Inflammatory macrophage treated with lipopolysaccharide for 4 hours (primary cell): ENCODE measurements around the gene C1QL2.
A peak's percentile ranks its signal among the peaks of the same experiment; 100 is the strongest.

Experiments used
- DNase-seq: peaks from one replicate; pipeline ENCODE4 v3.0.0-alpha.2; 2020

C1QL2 gene

DNA sequence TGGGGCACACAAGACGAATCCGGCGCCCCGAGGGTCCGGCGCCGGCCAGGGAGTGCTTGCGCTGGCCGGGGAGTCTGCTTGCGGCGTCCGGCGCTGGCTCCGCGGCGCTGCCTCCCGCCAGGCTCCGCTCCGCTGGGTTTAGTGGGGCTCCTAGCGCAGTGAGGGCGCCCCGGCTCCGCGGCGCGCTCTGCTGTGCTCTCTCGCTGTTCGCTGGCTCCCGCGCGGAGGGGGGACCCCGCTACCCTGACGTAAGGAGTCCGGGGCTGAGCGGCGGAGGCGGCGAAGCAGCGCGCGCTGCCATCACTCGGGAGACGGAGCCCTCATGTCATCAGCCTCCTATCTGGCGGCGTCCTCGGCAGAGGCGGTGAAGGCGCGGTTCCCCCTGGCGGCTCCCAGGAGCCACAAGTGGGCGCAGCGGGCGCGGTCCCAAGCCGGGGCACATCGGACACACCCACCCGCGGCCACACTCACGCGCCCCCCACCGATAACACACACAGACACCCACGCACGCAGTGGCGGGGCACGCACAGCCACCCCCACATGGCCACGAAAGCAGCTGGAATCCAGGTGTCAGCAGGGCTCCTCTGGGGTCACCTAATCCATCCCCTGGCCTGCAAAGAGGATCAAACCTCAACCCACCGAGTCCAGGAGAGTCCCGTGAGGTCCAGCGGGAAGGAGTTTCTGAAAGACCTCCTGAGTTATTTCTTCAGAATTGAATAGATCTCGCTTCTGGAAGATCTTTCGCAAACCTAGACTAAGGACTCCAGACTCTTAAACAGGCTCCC, at the start of gene C1QL2:
TSS of gene C1QL2 (minus strand) at position 189 of the 785 bp plus-strand sequence. CDS start 482 bp downstream, outside the sequence.
- DNase-seq: peak; percentile 47

DNA sequence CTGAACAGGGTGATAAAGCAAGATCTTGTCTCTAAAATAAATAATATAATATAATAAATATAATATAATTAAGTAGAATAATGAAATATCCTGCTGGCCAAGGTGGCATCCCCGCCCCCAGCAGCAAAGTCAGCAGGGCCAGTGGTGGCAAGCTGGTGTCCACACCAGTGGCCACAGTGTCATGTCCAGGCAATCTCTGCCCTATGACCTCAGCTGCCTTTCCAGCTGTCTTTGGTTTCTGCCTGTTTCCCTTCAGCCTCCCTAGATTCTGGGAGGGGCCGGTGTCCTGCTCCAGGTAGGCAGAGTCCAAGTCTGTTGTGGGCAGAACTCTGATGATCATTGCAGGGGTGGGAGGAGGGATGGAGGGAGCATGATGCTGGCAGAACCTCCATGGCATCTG, 48.9 kb upstream of the C1QL2 start:
- DNase-seq: no peak

DNA sequence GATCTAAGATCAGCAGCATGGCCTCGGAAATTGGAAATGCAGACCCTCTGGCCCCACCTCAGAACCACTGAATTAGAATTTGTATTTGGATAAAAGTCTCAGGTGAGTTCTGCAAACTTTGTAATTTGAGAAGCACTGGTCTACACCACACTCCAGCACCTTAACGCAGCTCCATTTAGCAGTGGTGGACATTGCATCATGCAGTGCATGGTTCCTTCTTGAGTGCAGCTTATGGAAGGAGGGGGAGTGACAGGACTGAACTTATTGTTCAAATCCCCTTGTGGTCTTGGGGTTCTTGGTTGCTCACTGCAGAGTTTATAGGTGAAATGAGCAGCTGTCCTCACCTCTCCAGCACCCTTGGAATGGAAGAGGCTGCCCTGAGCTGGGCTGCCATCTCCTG, 47.6 kb upstream of the C1QL2 start:
- DNase-seq: no peak

DNA sequence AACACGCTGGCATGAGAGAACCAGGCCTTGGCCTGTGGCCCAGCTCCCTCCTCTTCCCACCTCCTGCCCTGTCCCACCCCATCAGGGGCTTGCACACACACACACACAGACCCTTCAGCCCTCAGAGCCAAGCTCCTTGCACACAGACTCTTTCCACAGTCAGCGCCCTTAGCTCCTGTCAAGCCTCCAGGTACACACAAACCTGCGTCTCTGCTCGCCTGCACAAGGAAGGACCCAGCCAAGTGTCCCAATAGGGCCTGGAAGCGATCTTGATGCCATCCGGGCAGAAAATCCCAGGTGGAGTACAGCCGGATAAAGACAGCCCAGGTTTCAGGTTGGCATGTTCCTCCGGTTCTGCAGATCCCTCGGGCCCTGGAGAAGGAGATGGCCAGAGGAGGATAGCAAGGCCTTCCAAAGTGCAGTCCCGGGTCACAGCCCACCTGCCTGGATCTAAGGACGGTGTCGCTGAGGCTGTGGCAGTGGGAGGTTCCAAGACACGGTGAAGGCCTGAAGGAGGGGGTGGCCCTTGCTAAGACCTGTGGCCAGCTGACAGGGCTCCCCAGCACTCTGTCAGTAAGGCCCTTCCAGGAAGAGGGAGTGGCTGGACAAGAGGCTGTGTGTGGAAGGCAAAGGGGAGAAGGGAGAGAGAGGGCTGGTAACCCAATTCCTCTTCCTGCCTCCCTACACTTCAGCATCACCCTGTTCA, 46.6 kb upstream of the C1QL2 start:
- no peak for DNase-seq

GRCh38 chr2:119204525-119204924, 46.0 kb upstream of the C1QL2 start:
- DNase-seq: no peak

- no peak for DNase-seq
These were observed 44.2 kb upstream of the C1QL2 start for GRCh38 chr2:119202610-119203310.

GRCh38 chr2:119201815-119202214, 43.3 kb upstream of the C1QL2 start:
- no peak for DNase-seq

DNA sequence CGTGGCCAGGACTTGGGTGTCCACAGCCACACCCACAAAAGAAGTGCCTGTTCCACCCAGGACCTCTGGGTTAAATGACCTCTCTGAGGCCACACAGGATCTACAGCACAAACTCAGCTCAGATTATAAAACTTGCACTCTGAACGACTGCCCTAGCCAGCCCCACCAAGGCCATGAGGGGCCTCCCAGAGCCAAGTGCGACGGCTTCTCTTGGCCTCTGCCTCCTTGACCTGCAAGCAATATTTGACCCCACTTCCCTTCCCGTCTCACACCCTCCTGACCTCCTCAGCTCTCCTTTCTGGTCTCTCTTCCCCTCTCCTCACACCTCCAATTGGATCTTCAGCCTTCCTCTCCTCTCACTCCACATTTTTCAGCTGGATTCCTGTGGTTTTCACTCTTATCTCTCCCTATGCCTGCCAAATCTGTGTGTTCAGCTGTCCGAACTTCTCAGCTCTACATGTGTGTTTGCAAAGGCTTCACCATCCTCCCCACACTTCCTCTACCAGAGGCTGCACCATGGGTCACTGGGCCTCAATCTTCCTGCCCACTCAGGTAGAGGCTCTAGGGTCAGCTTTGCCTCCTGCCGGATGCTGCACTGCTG, 39.8 kb upstream of the C1QL2 start:
- DNase-seq: no peak

DNA sequence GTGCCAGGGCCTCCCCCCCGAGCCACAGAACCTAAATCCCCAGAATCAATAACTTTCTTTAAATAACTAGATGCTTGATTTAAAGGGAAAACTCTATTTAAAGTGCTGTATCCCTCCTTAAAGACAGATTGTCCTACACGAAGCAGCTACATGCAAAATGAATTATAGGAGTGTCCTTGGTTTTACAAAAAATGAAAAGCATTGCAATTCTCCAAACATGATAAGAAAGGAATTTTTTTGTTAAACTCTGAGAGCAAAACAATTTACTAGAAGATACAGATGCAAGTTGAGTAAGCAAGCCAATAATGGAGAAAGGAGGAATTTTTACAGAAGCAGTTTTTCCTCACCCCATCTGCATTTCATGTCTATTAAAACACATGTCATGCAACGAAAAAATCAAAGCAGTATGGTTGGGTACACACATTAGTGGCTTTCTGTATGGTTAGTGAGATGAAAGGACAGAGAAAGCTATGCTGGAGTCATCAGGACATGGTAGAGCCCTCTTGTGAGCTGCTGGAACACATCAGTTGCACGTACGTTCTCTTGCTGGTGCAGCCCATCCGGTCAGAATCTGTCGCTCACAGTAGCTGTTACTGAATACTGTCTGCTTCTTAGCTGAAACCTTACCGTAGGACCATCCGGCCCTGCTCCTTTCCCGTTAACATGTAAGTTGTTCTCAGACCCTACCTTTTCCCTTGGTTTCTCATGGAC, 39.1 kb upstream of the C1QL2 start:
- no peak for DNase-seq

DNA sequence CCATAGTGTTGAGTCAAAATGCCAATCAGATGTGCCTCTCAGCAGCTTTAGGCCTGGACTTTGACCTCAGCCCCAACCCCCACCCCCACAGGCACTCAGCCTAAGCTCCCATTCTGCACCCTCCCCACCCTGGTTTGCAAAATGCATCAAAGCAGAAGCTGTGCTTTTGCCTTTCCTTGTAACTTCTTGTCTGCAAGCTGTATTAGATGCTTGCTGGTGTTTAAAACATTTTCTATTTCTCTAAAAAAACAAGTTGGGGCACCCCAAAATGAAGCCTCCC, 38.5 kb upstream of the C1QL2 start:
- DNase-seq: no peak

DNA sequence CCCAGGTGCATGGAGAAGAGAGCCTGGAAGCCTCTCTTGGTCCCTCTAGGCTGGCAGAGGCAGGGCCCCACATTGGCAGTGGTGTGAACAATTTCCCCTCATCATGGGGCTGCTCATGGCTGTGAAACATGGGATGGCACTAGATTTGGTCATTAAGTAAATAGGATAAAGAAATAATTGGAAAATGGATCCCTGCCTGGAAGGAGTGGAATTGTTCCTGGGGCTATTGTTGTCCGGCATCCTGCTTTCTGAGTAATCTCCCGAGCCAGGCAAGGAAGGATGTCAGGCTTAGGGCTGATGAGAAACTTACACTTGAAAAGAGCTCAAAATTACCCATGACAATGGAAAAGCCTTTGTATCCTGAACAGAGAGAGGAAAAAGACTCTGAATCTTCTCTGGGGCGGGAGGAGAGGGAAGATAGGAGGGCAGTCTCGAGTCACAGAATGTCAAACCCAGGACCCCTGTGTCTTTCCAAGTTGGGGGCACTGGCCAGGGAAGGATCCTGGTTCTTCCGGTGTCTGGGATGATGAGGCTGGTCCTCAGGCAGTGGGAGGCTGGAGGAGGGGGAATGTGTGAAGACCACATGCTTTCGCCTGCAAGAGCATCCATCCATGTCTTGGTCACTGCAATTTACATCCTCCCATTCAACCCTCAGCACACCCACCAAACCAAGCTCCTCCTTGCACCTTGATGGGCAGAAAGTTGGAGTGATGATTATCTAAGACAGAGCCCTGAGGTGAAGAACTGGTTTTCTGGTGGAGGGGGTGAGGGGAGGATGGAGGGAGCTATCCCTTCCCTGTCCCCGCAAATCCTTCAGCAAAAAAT, 38.0 kb upstream of the C1QL2 start:
- no peak for DNase-seq

- DNase-seq: no peak
These were observed 37.3 kb upstream of the C1QL2 start for GRCh38 chr2:119195887-119196286.

- DNase-seq: no peak
These were observed 36.5 kb upstream of the C1QL2 start for GRCh38 chr2:119195001-119195400.

DNA sequence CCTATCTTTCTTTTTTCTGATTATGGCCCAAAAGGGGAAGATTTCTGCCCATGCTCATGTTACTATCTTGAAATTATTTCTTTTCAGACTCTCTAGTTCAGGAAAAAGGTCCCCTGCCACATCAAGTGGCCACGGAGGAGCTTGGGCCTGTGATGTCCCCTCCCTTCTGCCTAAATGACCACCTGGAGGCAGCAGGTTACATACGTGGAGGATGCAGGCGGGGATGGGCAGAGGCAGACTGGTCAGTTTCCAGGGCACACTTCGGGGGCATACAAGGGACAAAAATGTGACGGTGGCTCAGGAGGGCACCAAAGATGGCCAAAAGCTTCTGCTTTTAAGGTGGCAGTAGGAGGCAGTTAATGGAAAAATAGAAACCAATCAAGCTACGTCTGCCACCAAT, 34.3 kb upstream of the C1QL2 start:
- DNase-seq: no peak

GRCh38 chr2:119190321-119191111, 32.0 kb upstream of the C1QL2 start:
- no peak for DNase-seq

- DNase-seq: peak; percentile 38
These were observed 26.0 kb upstream of the C1QL2 start for GRCh38 chr2:119184512-119184911.

DNA sequence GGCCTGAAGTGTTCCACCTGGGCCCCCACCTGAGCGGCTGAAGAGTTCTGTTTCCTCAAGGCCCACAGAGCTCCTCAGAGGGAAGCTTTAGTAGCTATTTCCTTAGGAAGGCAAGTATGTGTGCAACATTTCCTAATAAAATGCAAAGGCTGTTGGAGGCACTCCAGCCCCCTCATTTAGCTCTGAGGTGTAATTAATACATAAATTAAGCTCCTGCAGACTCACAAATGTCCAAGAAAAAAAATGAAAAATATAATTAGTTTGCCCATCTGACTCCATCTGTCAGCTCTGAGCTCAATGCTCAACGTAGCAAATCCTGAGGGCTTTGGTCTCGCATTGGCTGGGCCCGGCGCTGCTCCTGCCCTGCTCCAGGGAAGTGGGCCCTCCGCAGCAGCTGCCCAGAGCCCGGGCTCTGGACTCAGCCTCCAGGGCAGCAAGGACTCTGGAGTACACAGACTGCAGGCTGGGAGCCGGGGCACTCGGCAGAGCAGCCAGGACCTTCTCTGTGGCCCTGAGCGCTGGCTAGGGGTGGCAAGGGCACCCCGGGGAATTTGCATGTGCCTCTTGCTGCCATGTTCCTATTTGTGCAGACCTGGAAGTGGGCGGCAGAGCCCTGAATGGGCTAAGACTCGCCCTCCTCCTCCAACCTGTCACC, 23.4 kb upstream of the C1QL2 start:
- DNase-seq: no peak

DNA sequence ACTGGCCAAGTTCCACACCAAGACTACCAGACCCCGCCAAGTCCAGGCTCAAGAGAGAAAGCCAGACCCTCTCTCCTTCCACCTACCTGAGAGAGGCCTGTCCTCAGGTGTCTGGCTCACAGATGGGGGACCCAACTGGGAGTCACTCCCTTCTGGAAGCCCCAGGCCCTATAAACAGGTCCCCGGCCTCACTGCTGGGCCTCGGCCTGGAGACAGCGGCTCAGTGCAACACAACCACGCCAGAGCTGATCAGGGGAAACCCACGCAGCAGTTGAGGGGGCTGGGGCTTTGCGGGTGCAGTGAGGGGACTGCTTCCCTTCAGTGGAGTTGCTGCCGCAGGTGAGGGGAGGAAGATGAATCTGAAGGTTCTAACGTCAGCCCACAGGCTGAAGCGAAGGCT, 22.8 kb upstream of the C1QL2 start:
- no peak for DNase-seq

DNA sequence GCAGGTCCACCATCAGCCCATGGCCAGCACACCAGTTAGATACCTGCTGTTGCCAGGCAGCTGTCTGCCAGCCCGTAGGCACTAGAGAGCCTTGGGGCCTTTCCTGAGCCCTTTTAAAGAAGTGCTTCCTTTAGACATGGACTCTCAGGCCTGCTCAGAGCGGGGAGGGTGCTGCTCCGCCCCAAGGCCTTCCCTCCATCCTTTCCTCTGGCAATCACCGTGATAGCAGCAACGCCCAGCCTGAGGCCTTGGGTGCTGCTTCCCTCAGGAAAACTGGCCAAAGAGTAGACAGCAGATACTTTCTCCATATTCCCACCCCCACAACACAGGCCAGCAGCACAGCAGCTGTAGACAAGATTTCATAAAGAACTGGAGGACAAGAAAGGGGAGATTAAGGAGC, 22.3 kb upstream of the C1QL2 start:
- no peak for DNase-seq

DNA sequence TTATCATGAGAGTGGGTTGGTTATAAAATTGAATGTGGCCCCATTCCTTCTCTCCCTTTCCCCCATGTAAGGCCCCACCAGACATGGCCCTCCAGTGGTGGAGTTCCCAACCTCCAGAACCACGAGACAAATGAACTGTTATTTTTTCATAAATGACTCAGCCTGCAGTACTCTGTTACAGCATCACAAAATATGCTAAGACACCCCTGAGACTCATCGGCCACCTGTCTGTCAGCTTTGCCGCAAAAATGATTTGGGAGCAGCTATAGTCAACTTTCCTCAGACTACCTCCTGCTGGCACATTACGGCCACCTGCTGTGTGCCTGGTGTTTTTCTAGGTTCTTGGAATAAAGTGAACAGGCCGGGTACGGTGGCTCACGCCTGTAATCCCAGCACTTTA, 21.4 kb upstream of the C1QL2 start:
- no peak for DNase-seq

DNA sequence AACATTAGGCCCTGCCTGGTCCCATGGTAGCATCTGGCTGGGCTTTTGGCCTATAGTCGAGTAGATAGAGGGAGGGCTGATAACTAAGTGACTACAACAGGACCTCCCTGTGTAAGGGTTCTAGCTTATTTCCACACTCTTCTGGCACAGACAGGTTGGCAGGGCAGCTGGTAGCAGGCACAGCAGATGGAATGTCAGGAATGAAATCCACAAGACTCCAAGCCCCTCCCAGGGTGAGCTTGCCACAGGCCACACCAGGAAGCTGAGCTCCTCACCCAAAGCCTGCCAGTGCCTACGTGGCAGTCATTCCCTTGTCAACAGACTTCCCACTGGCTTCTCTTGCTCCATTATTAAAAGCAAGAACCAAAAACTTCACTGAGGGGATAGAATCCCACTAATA, 20.7 kb upstream of the C1QL2 start:
- no peak for DNase-seq
